GM18870 (cell line): Measurements from ENCODE around the gene LRRC8D.
"Not testable (repeated sequence)": the region's sequence is repeated elsewhere in the genome, so short reads cannot be mapped to it uniquely, and the experiment has no call there.

Source experiments
- ATAC-seq: cut with Tn5 transposase; IDR thresholded peaks from one replicate; pipeline ENCODE4 v1.9.1; 2021; ENCODE audit warnings: moderate library complexity; ENCODE audit not compliant: unreplicated experiment

LRRC8D gene

GRCh38 chr1:89982846-89983245 lies 162.0 kb downstream of the LRRC8D start:
- not testable (repeated sequence) for ATAC-seq

GRCh38 chr1:89984564-89985116 lies 163.8 kb downstream of the LRRC8D start:
- not testable (repeated sequence) for ATAC-seq

GRCh38 chr1:89986020-89986419 lies 165.2 kb downstream of the LRRC8D start:
- ATAC-seq = no peak
